AG04449 (cell line): ENCODE measurements around the gene NT5C2.
"Not testable (repeated sequence)": the region's sequence is repeated elsewhere in the genome, so short reads cannot be mapped to it uniquely, and the experiment has no call there.

ENCODE experiments used
- CTCF ChIA-PET: fragments of 350-600 bp; formaldehyde crosslinking; extraction: SDS; loops from one replicate; lab custom pipeline; 2021; ENCODE audit warnings: antibody characterized with exemption; lab: Yijun Ruan, JAX
- POLR2A ChIA-PET: fragments of 400-600, 350-600 bp; formaldehyde crosslinking; extraction: SDS; loops from one replicate; lab custom pipeline; 2020; ENCODE audit warnings: antibody characterized with exemption, inconsistent platforms; lab: Yijun Ruan, JAX
- DNase-seq: peaks from one replicate; pipeline ENCODE4 v3.0.0-alpha.2; 2010; ENCODE audit warnings: low read depth, low spot score
- H3K4me3 ChIP-seq: 2 replicates; pipeline ENCODE4 v1.5.1; 2011; ENCODE audit warnings: low read depth, mild to moderate bottlenecking, control low read depth, low read length
- CTCF ChIP-seq: IDR thresholded peaks from one replicate; pipeline ENCODE4 v1.5.1; 2011; ENCODE audit warnings: mild to moderate bottlenecking, moderate library complexity, low read length, control low read depth, inconsistent platforms; ENCODE audit not compliant: insufficient read depth; ENCODE audit errors: missing control alignments

NT5C2 gene

GRCh38 chr10:103184615-103185014, 8.5 kb downstream of the NT5C2 start:
- ChIA-PET CTCF (interaction anchor here (2.0 to 2.1 kb wide), 2 partner anchors 54 to 60 kb away, joined by 9 to 10 read pairs; no protein-coding TSS in a partner anchor), POLR2A (interaction anchor here (0.5 kb wide), 1 partner anchor 14 kb away, joined by 4 read pairs; no protein-coding TSS in a partner anchor)
- H3K4me3 ChIP-seq, result no peak overlapping the region
- DNase-seq, result no peak
- TF ChIP-seq CTCF, result no peak

- POLR2A ChIA-PET, H3K4me3 ChIP-seq, DNase-seq: not testable (repeated sequence)
- CTCF ChIA-PET, result interaction anchor here (1.8 to 2.1 kb wide), 2 partner anchors 60 to 61 kb away, joined by 5 to 9 read pairs; no protein-coding TSS in a partner anchor
Observed at GRCh38 chr10:103183991-103184451, 9.1 kb downstream of the NT5C2 start.

GRCh38 chr10:103181244-103181643, 11.8 kb downstream of the NT5C2 start:
- CTCF ChIA-PET, result no interaction called here
- no peak overlapping the region for H3K4me3 ChIP-seq

GRCh38 chr10:103180491-103180890, 12.6 kb downstream of the NT5C2 start:
- ChIA-PET POLR2A (interaction anchor here (1.0 kb wide), 1 partner anchor 12 kb away, joined by 3 read pairs; no protein-coding TSS in a partner anchor), CTCF (interaction anchor here (1.2 kb wide), 1 partner anchor 64 kb away, joined by 5 read pairs; no protein-coding TSS in a partner anchor)
- no peak for TF ChIP-seq CTCF
- DNase-seq, result no peak
- H3K4me3 ChIP-seq, result no peak overlapping the region

More at GRCh38 chr10:103181244-103181643, 11.8 kb downstream of the NT5C2 start:
- POLR2A ChIA-PET, result interaction anchor here (1.0 kb wide), 1 partner anchor 13 kb away, joined by 3 read pairs; no protein-coding TSS in a partner anchor
- no peak for TF ChIP-seq CTCF
- no peak for DNase-seq

GRCh38 chr10:103177123-103177522, 15.9 kb downstream of the NT5C2 start:
- no peak for TF ChIP-seq CTCF
- no peak for DNase-seq
- no peak overlapping the region for H3K4me3 ChIP-seq
- ChIA-PET CTCF (interaction anchor here (0.9 kb wide), 1 partner anchor 9 kb away, joined by 3 read pairs; no protein-coding TSS in a partner anchor), POLR2A (interaction anchor here (0.9 kb wide), 1 partner anchor 16 kb away, joined by 3 read pairs; the partner anchor contains the start of gene NT5C2)

GRCh38 chr10:103175580-103176285, 17.3 kb downstream of the NT5C2 start:
- CTCF ChIA-PET, result interaction anchor here (0.8 kb wide), 1 partner anchor 68 kb away, joined by 3 read pairs; no protein-coding TSS in a partner anchor
- no peak for DNase-seq
- H3K4me3 ChIP-seq, result no peak overlapping the region
- no peak for TF ChIP-seq CTCF
- POLR2A ChIA-PET, result no interaction called here

GRCh38 chr10:103174324-103174723, 18.7 kb downstream of the NT5C2 start:
- DNase-seq, H3K4me3 ChIP-seq: not testable (repeated sequence)
- ChIA-PET POLR2A (interaction anchor here (0.6 kb wide), 1 partner anchor 19 kb away, joined by 3 read pairs; no protein-coding TSS in a partner anchor), CTCF (interaction anchor here (0.9 kb wide), 1 partner anchor 70 kb away, joined by 4 read pairs; no protein-coding TSS in a partner anchor)
